ENCODE measurements around the gene EPHB4.
"Not testable (repeated sequence)": the region's sequence is repeated elsewhere in the genome, so short reads cannot be mapped to it uniquely, and the experiment has no call there.

Gene EPHB4

DNA sequence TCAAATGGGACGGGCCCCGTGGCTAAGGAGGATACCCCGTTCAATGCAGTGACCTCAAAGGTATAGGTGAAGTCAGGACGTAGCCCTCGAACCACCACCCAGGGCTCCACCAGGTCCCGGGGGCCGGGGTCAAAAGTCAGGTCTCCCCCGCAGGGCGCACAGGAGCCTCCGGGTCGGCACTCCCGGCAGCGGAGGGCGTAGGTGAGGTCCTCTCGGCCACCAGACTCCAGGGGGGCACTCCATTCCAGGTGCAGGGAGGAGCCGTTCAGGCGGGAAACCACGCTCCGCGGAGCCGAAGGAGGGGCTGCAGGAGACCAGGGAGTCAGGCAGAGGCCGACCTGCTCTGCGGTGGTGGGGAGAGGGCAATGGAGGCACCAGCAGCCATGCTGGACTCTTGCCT, 7.7 kb downstream of the EPHB4 start:
- DNase-seq: no peak

DNA sequence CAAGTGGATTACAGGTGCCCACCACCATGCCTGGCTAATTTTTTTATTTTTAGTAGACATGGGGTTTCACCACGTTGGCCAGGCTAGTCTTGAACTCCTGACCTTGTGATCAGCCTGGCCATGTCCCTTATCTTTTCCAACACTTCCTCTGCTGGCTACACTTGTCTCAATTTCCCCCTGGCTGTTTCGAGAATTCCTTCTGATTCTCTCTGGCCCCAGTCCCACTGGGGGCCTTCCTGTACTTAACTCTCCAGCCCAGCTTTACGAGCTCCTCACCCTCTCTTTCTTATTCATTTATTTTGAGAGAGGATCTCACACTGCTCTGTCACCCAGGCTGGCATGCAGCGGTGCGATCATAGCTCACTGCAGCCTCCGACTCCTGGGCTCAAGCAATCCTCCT, 8.5 kb downstream of the EPHB4 start:
- DNase-seq: no peak

DNA sequence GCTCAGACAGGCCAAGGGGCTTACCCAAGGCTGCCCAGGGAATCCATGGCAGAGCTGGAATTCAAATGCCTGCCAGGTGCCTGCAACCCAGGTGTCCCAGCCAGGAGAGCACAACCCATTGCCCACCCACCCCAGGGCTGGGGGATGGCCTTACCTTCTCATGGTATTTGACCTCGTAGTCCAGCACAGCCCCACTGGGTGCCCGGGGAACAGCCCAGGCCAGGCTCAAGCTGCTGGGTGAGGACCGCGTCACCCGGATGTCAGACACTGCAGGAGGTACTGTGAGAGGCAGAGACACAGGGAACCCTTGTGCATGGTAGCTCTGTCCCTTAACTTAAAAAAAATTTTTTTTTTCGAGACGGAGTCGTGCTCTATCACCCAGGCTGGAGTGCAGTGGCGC, 9.0 kb downstream of the EPHB4 start:
- DNase-seq: no peak

DNA sequence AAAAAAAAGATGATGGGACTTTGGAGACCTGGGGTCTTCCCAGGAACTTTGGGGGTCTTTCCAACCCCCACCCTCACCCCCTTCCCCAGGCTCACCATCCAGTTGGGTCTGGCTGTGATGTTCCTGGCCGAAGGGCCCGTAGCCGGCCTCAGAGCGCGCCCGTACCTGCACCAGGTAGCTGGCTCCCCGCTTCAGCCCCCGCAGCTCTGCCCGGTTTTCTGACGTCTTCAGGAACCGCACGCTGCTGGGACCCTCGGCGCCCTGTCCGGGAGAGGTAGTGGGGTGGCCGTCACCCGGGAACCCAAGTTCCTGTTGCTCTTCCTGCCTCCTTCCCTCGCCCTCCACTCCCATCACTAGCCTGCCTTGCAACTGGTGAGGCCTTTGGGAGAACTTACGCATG, 10.2 kb downstream of the EPHB4 start:
- no peak for DNase-seq

DNA sequence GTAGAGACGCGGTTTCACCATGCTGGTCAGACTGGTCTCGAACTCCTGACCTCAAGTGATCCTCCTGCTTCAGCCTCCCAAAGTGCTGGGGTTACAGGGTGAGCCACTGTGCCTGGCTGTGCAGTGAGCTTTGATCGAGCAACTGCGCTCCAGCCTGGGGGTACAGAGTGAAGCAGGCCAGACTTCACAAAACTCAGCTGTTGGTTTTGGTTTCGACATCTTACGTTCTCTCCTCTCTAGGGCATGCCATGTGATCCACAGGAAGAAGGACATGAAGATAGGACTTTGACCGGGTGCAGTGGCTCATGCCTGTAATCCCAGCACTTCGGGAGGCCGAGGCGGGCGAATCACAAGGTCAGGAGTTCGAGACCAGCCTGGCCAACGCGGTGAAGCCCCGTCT, 10.8 kb downstream of the EPHB4 start:
- DNase-seq: not testable (repeated sequence)

DNA sequence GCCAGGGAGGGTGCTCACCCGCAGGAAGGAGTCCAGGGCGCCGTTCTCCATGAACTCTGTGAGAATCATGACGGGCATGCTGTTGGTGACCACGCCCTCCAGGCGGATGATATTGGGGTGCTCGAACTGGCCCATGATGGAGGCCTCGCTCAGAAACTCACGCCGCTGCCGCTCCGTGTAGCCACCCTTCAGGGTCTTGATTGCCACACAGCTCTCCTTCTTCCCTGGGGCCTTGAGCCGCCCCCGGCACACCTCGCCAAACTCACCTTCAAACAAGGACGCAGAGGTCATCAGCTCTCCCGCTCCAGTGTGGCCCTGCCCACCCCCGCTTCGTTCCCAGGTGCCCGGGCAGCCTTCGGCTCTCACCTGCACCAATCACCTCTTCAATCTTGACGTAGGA, 14.6 kb downstream of the EPHB4 start:
- DNase-seq: no peak

DNA sequence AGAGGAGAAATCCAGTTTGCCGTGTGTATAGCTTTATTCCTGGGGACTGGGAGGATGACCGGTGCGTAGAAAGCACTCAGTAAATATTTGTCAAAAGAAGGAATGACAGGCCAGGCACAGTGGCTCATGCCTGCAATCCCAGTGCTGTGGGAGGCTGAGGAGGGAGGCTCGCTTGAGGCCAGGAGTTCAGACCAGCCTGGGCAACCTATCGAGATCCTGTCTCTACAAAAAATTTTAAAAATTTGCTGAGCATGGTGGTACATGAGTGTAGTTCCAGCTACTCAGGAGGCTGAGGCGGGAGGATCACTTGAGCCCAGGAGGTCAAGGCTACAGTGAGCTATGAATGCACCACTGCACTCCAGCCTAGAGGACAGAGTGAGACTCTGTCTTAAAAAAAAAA, 15.8 kb downstream of the EPHB4 start:
- no peak for DNase-seq

DNA sequence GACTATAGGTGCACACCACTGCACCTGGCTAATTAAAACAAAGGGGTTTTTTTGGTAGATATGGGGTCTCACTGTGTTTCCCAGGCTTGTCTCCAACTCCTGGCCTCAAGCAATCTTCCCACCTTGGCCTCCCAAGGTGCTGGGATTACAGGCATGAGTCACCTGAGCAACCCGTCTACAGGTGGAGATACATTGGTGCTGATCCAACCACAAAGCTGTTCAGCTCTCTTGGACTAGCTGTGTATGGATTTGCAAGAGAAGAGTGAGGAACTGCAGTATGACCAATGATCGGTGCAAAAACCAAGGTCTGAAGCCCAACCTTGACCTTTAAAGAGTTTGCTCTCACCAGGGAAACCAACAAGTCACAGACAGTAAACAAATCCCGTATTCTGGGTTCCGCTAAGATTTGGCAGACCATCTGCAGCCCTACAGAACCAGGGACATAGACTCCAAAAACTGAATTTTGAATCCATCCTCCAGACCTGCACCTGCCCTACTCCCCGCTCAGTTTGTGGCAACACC, 18.9 kb downstream of the EPHB4 start:
- no peak for DNase-seq

DNA sequence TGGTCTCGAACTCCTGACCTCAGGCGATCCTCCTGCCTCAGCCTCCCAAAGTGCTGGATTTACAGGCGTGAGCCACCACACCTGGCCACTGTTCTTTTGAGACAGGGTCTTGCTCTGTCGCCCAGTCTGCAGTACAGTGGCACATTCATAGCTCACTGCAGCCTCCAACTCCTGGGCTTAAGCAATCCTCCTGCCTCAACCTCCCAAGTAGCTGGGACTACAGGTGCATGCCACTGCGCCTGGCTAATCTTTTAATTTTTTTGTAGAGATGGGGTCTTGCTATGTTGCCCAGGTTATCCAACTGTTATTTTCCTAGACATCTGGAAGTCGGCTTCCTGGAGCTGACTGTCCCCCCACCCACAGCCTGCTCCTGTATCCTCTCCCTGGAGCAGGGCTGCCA, 20.4 kb downstream of the EPHB4 start:
- DNase-seq: not testable (repeated sequence)

DNA sequence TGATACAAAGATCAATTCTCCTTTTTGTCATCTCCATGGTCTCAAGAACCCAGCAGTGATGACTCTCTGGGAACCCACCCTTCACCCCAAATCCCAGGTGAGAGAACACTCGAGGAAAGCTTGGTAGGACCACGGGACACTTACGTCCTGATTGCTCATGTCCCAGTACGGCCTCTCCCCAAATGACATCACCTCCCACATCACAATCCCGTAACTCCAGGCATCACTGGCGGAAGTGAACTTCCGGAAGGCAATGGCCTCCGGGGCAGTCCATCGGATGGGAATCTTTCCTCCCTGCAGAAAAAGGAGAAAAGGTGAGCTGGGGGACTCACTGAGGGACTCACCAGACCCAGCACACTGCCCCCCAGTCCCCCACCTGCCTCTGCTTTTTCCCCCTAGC, 21.0 kb downstream of the EPHB4 start:
- DNase-seq: no peak

DNA sequence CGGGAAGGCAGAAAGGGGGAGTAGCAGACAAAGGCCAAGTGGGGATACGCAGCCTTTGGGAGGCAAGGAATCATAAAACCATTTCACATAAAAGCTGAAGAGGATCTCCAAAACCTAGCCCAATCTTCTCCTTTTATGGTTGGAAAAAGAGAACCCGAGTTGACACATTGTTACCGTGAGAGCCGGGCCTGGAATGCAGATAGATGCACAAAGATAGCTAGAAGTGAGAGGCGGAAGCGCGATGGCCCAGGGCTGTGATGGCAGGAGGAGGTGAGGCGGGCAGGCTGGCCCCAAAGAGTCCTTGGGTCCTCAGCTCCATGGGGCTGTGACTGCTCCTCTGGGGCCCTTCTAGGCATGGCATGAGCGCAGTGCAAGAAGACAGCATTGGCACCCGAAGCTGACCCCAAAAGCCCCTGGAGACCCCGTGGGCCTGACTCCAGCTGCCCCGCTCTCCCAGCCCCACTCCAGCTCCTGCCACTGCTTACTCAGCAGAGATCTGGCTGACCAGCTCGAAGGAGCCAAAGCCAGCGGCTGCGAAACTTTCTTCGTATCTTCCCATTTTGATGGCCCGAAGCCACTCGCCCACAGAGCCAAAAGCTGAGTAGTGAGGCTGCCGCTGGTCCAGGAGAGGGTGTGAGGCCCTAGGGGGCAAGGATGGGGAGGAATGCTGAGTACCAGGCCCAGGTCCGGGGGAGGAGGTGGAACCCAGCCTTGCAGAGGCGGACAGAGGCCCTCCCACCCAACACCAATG, 22.5 kb downstream of the EPHB4 start:
- no peak for DNase-seq

DNA sequence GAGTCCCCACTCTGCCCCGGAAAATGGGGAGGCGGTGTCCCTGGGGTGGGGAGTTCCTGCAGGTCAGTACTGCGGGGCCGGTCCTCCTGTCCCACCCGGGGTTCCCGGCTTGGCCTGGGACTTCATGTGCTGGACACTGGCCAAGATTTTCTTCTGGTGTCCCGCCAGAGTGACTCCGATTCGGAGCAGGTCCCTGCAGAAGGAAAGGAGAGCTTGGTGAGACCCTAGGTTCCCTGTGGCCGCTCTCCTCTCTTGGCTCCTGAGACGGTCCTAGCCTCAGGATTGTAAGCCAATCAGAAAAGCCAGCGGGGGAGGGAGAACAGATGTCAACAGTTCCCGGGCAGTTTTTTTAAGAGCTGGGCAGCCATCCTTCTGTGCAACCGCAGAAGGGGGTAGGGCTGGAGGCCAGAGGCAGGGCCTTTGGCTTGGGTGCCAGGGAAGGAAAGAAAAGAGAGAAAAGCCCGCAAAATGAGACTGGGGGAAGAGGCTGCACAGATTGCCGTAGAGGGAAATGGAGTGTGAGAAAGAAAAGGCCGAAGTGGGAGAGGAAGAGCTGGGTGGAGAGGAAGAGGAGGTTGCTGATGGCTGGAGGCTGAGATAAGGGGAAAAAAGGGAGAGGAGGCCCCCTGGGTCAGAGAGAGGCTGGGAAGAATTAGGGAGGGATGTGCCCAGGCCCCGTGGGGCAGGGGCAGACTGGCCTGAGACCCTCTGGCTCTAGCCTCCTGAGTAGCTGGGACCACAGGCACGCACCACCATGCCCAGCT, 23.7 kb downstream of the EPHB4 start:
- peak; percentile 87 for DNase-seq

DNA sequence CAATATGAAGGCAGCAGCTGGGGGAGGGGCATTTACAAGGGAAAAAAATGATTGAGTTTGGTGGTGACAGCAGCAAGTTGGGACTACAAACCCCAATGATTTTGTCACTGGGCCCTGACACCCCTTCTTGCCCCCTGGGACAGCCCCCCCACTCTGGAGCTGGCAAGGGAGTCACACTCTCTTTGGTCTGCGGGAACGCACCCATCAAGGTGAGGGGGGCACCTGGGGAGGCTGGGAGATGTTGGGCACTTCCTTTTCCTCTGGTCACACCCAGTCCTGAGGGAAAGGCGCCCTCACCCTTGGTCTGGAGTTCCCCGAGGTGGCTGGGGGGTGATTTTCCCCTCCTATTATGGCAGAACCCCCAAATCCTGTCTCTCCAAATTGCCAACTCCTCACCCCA, 24.4 kb downstream of the EPHB4 start:
- no peak for DNase-seq

DNA sequence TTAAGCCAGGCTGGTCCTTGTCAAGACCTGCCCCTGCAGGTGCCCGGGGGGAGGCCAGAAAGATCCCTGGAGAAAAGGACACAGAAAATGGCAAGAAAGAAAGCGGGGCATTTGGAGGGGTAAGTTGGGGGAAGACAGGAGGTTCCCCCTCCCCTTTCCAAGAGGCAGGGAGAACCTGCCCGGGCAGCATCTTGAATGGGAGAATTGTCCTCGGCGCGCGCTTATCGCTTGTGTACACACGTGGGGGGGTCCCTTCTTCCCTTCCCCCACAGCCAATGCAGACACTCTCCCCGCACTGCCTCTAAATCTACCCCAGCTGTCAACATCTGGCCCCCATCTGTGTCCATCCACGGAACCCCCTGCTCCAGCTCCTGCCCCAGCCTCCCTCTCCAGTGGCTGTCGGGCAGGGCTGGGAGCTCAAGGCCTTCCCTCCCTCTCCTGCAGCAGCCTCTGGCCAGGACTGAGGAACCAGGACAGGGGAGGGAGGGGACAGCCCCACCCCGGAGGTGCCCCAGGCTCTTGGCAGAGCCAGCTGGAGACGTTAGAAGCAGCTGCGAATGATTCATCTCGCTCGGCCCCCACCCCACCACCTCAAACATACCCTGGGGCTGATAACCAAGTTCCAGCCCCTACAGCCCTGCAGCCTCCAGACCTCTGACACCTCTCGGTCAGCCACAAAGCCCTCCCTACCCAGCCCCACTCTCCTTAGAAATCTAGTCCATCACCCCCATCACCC, 25.3 kb downstream of the EPHB4 start:
- DNase-seq: no peak

DNA sequence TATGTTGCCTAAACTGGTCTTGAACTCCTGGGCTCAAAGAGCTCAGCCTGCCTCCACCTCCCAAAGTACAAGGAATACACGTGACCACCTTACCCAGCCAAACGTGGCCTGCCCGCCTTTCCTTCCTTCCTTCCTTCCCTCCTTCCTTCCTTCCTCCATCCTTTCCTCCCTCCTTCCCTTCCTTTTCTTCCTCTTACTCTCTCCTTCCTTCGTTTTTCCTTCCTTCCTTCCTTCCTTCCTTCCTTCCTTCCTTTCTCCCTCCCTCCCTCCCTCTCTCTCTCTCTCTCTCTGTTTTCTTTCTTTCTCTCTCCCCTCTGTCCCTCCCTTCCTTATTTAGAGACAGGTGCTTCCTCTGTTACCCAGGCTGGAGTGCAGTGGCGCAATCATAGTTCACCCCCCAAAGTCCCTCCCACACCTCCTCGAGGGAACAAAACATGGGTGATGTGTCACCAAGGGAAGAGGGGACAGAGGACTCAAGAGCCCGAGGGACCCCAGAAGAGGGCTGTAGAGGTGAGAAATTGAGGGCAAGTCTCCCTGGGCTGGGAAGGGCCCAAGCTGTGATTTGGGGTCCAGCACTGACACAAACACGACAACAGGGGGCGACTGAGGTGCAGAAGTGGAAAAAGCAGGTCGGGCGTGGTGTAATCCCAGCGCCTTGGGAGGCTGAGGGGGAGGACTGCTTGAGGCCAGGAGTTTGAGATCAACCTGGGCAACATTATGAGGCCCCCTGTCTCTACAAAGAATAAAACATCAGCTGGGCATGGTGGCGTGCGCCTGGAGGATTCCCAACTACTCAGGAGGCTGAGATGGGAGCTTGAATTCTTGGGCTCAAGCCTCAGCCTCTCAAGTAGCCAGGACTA, 28.1 kb downstream of the EPHB4 start:
- peak; percentile 64 for DNase-seq

DNA sequence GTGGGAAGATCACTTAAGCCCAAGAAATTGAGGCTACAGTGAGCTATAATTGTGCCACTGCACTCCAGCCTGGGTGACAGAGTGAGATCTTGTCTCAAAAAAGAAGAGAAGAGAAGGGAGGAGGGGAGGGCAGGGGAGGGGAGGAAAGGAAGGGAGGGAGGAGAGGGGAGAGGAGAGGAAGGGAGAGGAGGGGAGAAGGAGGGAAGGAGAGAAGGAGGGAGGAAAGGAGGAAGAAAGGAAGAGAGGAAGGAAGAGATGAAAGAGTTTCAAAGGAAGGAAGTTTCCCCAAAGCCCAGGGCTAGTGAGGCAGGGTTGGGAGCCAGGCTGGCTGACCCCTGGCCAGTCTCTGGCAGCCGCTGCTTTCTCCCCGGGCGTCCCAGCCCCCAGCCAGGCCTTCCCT, 32.6 kb downstream of the EPHB4 start:
- no peak for DNase-seq

DNA sequence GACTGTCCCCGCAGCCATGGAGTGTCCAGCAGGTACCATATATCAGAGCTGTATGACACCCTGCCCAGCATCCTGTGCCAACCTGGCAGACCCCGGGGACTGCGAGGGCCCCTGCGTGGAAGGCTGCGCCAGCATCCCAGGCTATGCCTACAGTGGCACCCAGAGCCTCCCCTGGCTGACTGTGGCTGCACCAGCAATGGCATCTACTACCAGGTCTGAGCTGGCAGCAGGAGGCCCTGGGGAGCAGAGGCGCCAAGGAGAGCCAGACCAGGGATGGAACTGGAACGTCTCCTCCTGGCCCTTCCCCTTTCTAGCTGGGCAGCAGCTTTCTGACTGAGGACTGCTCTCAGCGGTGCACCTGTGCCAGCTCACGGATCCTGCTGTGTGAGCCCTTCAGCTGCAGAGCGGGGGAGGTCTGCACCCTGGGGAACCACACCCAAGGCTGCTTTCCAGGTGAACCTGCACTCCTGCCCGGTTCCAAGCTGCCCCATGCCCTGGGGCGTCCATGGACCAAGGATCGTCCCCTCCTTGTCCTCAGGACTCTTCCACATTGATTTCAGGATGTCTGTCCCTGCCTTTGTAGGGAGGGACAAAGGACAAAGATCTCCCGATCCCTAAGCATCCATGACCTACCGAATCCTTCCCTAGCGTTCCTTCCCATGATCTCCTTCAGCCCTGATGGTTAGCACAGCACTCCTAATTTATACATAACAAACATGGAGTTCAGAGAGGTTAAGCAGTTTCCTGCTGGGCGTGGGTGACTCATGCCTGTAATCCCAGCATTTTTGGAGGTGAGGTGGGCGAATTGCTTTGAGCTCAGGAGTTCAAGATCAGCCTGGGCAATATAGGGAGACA, 33.3 kb downstream of the EPHB4 start:
- DNase-seq: no peak

DNA sequence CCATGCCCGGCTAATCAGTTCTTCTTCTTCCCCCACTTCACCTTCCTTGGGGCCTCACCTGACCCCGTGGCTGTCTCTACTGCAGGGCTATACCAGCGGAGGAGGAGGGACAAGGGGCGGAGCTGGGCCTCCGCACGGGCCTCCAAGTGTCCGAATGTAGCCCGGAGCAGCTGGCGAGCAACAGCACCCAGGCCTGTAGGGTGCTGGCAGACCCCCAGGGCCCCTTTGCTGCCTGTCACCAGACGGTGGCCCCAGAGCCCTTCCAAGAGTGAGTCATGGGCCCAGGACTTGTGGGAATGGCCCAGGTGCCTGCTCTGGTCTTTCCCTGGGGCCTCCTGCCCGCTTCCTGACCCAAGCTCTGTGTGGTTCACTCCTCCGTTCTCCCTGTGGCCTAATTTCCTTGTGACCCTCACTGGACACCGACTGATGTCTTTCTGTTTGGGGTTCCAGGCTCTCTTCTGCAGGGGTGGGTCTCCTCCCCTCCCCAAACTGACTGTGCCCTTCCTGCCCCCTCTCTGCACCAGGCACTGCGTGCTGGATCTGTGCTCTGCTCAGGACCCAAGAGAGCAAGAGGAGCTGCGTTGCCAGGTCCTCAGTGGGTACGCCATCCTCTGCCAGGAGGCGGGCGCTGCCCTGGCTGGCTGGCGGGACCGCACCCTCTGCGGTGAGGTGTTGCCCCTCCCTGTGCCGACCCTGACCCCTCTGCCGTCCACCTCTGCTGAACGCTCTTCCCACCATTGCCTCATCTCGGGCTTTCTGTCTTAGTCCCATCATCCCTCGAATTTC, 35.2 kb downstream of the EPHB4 start:
- no peak for DNase-seq

DNA sequence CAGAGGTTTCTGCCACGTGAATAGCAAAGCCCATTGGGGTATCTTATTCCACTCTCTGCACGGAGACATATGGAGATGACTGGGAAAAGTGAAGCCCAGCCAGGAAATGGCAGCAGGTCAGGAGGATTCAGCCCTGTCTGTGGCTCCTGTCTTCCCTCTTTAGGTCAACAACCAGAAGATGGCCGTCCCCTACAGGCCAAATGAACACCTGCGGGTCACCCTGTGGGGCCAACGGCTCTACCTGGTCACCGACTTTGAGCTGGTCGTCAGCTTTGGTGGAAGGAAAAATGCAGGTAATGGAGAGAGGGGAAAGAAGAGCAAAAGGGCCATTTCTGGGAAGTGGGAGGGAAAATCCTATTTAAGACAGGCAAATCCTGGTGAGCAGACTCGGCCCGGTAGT, 38.3 kb downstream of the EPHB4 start:
- DNase-seq: no peak

DNA sequence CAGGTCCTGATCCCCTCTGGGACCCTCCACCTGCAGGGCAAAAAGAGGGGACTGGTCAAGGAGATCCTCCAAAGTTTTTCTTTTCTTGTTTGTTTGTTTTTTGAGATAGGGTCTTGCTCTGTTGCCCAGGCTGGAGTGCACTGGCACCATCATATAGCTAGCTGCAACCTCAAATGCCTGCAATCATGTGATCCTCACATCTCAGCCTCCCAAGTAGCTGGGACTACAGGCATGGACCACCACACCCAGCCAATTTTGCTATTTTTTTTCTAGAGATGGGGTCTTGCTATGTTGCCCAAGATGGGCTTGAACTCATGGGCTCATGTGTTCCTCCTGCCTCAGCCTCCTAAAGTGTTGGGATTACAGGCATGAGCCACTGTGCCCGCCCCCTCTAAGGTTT, 41.0 kb downstream of the EPHB4 start:
- DNase-seq: no peak

DNA sequence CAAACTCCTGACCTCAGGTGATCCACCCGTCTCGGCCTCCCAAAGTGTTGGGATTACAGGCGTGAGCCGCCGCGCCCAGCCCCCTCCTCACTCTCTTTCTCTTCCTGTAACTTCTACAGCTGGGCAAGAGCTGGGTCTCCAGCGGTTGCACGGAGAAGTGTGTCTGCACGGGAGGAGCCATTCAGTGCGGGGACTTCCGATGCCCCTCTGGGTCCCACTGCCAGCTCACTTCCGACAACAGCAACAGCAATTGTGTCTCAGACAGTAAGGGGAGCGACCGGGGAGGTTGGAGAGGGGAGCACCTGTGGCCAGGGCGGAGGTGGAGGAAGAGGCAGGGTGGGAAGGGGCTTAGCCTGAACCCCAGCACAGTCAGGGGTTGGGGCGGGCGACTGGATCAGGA, 41.4 kb downstream of the EPHB4 start:
- DNase-seq: no peak
